Fibroblast of lung (primary cell): ENCODE results near the gene AMOTL1. TPM values are rescaled to one million over a fixed set of nuclear protein-coding genes. Genes with fewer than 3 reads are reported as not detected.
A peak's percentile ranks its signal among the peaks of the same experiment; 100 is the strongest.

ENCODE experiments used
- DNase-seq, 2 donors: peaks; one replicate each; pipeline versions ENCODE4 v3.0.0 to v3.0.0-alpha.2; 2010; ENCODE audit warnings: low read depth in 2 of 2
- H2AFZ ChIP-seq: 2 replicates; pipeline ENCODE4 v1.5.1; 2012; ENCODE audit warnings: low read length, control low read depth, inconsistent platforms
- H3K27ac ChIP-seq: 2 replicates; pipeline ENCODE4 v1.5.1; 2011; ENCODE audit warnings: low read length, control low read depth; ENCODE audit not compliant: insufficient read depth
- H3K27me3 ChIP-seq: 2 replicates; pipeline ENCODE4 v1.5.1; 2011; ENCODE audit warnings: mild to moderate bottlenecking, low read length; ENCODE audit not compliant: control insufficient read depth, insufficient read depth
- H3K36me3 ChIP-seq: 2 replicates; pipeline ENCODE4 v1.5.1; 2011; ENCODE audit warnings: low read length; ENCODE audit not compliant: control insufficient read depth, insufficient read depth
- H3K4me1 ChIP-seq: 2 replicates; pipeline ENCODE4 v1.5.1; 2011; ENCODE audit warnings: low read length; ENCODE audit not compliant: control insufficient read depth, insufficient read depth; ENCODE audit errors: extremely low read depth
- H3K4me2 ChIP-seq: 2 replicates; pipeline ENCODE4 v1.5.1; 2011; ENCODE audit warnings: low read length, control low read depth; ENCODE audit not compliant: insufficient read depth; ENCODE audit errors: extremely low read depth
- H3K4me3 ChIP-seq, 4 experiments: fragments of 200-600 bp in 1 of 4; sonication (generic) in 1 of 4; replicated peaks in 1 of 4; 2 replicates each; pipeline ENCODE4 v1.5.1; 2011 to 2016; ENCODE audit warnings: low read length in 4 of 4, low read depth in 3 of 4, mild to moderate bottlenecking in 3 of 4, control low read depth in 2 of 4, inconsistent platforms in 1 of 4, mixed read lengths in 1 of 4; ENCODE audit not compliant: insufficient read depth in 1 of 4; ENCODE audit errors: control extremely low read depth in 1 of 4
- H3K79me2 ChIP-seq: 2 replicates; pipeline ENCODE4 v1.5.1; 2012; ENCODE audit warnings: mild to moderate bottlenecking, low read length, inconsistent platforms; ENCODE audit not compliant: control insufficient read depth, insufficient read depth
- H3K9ac ChIP-seq: 2 replicates; pipeline ENCODE4 v1.5.1; 2011; ENCODE audit warnings: mild to moderate bottlenecking, low read length, control low read depth; ENCODE audit not compliant: insufficient read depth
- H3K9me3 ChIP-seq: 2 replicates; pipeline ENCODE4 v1.5.1; 2012; ENCODE audit warnings: low read depth, low read length; ENCODE audit not compliant: control insufficient read depth, insufficient read depth
- H4K20me1 ChIP-seq: 2 replicates; pipeline ENCODE4 v1.5.1; 2011; ENCODE audit warnings: low read length; ENCODE audit not compliant: control insufficient read depth, insufficient read depth; ENCODE audit errors: extremely low read depth
- CTCF ChIP-seq, 2 donors: IDR thresholded peaks in 1 of 2; conservative IDR thresholded peaks in 1 of 2; 1 replicate in 1 of 2; 2 replicates in 1 of 2; pipeline ENCODE4 v1.5.1; 2011 to 2012; ENCODE audit warnings: low read length in 2 of 2, control low read depth in 1 of 2, inconsistent platforms in 1 of 2, low read depth in 1 of 2, mild to moderate bottlenecking in 1 of 2
- EZH2 ChIP-seq: IDR thresholded peaks from 2 replicates; pipeline ENCODE4 v1.5.1; 2012; ENCODE audit warnings: low read length, control low read depth, mild to moderate bottlenecking; ENCODE audit errors: missing control alignments
- polyA plus RNA-seq, 2 donors: library from polyadenylated mRNA; depleted of rRNA in 1 of 2; stranded (reverse) in 1 of 2; unstranded in 1 of 2; fragments of >200 nt; gene quantifications; 2 replicates each; pipeline ENCODE4 v1.2.1, GENCODE V29; 2011 to 2012; ENCODE audit warnings: missing spikeins in 1 of 2
- total RNA-seq: library from RNA; depleted of rRNA; stranded (reverse); fragments of >200 nt; gene quantifications from 2 replicates; pipeline ENCODE4 v1.2.1, GENCODE V29; 2014

The AMOTL1 gene
- total and polyA plus RNA-seq, 2 donors (not counting 1 experiment from before 2014, with no cell fraction given), result 38.0 to 63.7 TPM

- H3K9me3 ChIP-seq, result no peaks in the 10 kb centered on the region
- no peak for DNase-seq
- no peaks in the 10 kb centered on the region for H3K27me3 ChIP-seq
- peak overlapping the region; percentile 80 for H3K4me2 ChIP-seq
- peaks cover 1% of the 10 kb centered on the region for H4K20me1 ChIP-seq
- no peaks in the 10 kb centered on the region for H3K4me1 ChIP-seq
- H3K79me2 ChIP-seq, result peaks cover 55% of the 10 kb centered on the region
- TF ChIP-seq EZH2 (no peak), CTCF (conservative IDR thresholded peaks at IDR 0.05 in 1 of 2, IDR thresholded peaks at IDR 0.05 in 1 of 2; ENCODE audit: low read depth in 1 of 2, low read length in 2 of 2) (no peak)
- no peaks in the 10 kb centered on the region for H3K36me3 ChIP-seq
- H3K27ac ChIP-seq, result peak overlapping the region; percentile 60
- peak overlapping the region; percentile 3 for H2AFZ ChIP-seq
- peak overlapping the region; percentile 83 to 94 (median 85) for H3K4me3 ChIP-seq
- H3K9ac ChIP-seq, result peak overlapping the region; percentile 87
These were observed 1.7 kb downstream of the AMOTL1 start for GRCh38 chr11:94769880-94770279.

GRCh38 chr11:94770563-94771120 is 2.5 kb downstream of the AMOTL1 start:
- no peaks in the 10 kb centered on the region for H3K4me1 ChIP-seq
- no peaks in the 10 kb centered on the region for H3K9me3 ChIP-seq
- no peak overlapping the region for H3K27ac ChIP-seq
- peak overlapping the region; percentile 83 to 94 (median 85) for H3K4me3 ChIP-seq
- DNase-seq, result no peak
- H3K27me3 ChIP-seq, result no peaks in the 10 kb centered on the region
- H3K4me2 ChIP-seq, result peak overlapping the region; percentile 80
- no peaks in the 10 kb centered on the region for H3K36me3 ChIP-seq
- H3K79me2 ChIP-seq, result peaks cover 60% of the 10 kb centered on the region
- no peak overlapping the region for H2AFZ ChIP-seq
- no peak overlapping the region for H3K9ac ChIP-seq
- no peak for TF ChIP-seq EZH2
- TF ChIP-seq CTCF (conservative IDR thresholded peaks at IDR 0.05 in 1 of 2, IDR thresholded peaks at IDR 0.05 in 1 of 2; ENCODE audit: low read depth in 1 of 2, low read length in 2 of 2), result no peak
- H4K20me1 ChIP-seq, result peaks cover 1% of the 10 kb centered on the region

- DNase-seq, result no peak
- Histone ChIP-seq H3K4me3 (no peak overlapping the region), H3K4me1 (peaks cover 3% of the 10 kb centered on the region), H3K27ac (no peak overlapping the region), H3K9me3 (no peaks in the 10 kb centered on the region), H3K36me3 (no peaks in the 10 kb centered on the region), H3K9ac (no peak overlapping the region), H4K20me1 (peaks cover 1% of the 10 kb centered on the region), H3K27me3 (no peaks in the 10 kb centered on the region), H2AFZ (no peak overlapping the region), H3K79me2 (peaks cover 68% of the 10 kb centered on the region), H3K4me2 (no peak overlapping the region)
- TF ChIP-seq CTCF (conservative IDR thresholded peaks at IDR 0.05 in 1 of 2, IDR thresholded peaks at IDR 0.05 in 1 of 2; ENCODE audit: low read depth in 1 of 2, low read length in 2 of 2) (no peak), EZH2 (no peak)
These were observed 3.2 kb downstream of the AMOTL1 start for GRCh38 chr11:94771390-94771789.
